Mucosa of stomach (tissue), 1 donor: Measurements from ENCODE around the gene MICA.
"Not testable (repeated sequence)": the region's sequence is repeated elsewhere in the genome, so short reads cannot be mapped to it uniquely, and the experiment has no call there.

Experiments used
- H3K27me3 ChIP-seq: one replicate; pipeline ENCODE4 v1.7.0; 2013; ENCODE audit warnings: mild to moderate bottlenecking, low read length; ENCODE audit not compliant: control insufficient read depth, insufficient read depth
- H3K36me3 ChIP-seq: one replicate; pipeline ENCODE4 v1.7.0; 2013; ENCODE audit warnings: low read length; ENCODE audit not compliant: control insufficient read depth, insufficient read depth
- H3K4me1 ChIP-seq: one replicate; pipeline ENCODE4 v1.7.0; 2013; ENCODE audit warnings: mild to moderate bottlenecking, low read length; ENCODE audit not compliant: control insufficient read depth, insufficient read depth
- H3K4me3 ChIP-seq: one replicate; pipeline ENCODE4 v1.7.0; 2013; ENCODE audit warnings: low read length
- H3K9ac ChIP-seq: one replicate; pipeline ENCODE4 v1.7.0; 2013; ENCODE audit warnings: mild to moderate bottlenecking, low read length, moderate library complexity
- H3K9me3 ChIP-seq: one replicate; pipeline ENCODE4 v1.7.0; 2013; ENCODE audit warnings: mild to moderate bottlenecking, low read length, moderate library complexity; ENCODE audit not compliant: control insufficient read depth
- donor health status: Pancreatic carcinoma.

The MICA gene

DNA sequence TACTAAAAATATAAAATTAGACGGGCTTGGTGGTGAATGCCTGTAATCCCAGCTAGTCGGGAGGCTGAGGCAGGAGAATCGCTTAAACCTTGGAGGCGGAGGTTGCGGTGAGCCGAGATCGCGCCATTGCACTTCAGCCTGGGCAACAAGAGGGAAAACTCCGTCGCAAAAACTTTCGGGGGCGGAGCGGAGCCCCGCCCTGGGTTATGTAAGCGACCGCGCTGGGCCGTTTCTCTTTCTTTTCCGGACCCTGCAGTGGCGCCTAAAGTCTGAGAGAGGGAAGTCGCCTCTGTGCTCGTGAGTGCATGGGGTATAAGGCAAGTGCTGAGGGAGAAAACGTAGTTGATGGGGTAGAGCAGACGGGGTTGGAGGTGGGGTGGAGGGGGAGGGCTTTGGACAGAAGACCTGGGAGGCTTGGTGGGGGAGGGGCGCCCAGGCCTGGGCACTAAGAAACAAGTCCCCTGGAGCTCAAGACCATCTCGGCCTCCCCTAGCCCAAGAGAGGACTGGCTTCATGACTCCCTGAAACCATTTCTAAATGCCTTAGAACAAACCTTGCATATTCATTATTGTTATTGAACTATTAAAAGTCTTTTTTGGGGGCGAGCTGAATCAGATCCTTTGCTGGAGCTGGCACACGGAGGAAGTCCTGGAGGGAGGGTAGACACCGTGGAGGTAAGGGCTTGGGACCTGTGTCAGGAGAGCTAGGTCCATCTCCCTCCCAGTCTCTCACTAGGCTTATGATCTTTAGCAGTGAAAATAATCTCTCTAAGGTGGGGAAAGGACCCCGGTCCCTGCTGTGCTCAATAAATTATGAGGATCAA, 2.7 kb upstream of the MICA start:
- peaks cover 24% of the 10 kb centered on the region for H3K4me1 ChIP-seq
- H3K27me3 ChIP-seq, result no peaks in the 10 kb centered on the region
- no peaks in the 10 kb centered on the region for H3K9me3 ChIP-seq
- no peaks in the 10 kb centered on the region for H3K36me3 ChIP-seq
- H3K9ac ChIP-seq, result peak overlapping the region; percentile 96
- H3K4me3 ChIP-seq, result peak overlapping the region; percentile 53

DNA sequence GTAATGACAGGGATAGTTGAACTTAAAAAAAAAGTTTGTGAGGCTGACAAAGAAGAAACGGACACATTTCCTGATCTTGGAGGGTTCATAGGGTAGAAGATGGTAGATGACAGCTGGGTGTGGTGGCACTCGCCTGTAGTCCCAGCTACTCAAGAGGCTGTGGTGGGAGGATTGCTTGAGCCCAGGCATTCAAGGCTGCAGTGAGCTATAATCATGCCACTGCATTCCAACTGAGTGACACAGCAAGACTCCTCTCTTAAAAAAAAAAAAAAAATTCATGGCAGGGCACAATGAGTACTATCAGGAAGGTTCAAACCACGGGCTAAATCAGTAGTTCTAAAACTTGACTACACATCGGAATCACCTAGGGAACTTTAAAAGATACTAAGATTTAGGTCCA, 2.0 kb upstream of the MICA start:
- Histone ChIP-seq H3K36me3 (no peaks in the 10 kb centered on the region), H3K9ac (peak overlapping the region; percentile 96), H3K4me1 (peaks cover 24% of the 10 kb centered on the region), H3K9me3 (no peaks in the 10 kb centered on the region), H3K4me3 (peak overlapping the region; percentile 53), H3K27me3 (no peaks in the 10 kb centered on the region)

DNA sequence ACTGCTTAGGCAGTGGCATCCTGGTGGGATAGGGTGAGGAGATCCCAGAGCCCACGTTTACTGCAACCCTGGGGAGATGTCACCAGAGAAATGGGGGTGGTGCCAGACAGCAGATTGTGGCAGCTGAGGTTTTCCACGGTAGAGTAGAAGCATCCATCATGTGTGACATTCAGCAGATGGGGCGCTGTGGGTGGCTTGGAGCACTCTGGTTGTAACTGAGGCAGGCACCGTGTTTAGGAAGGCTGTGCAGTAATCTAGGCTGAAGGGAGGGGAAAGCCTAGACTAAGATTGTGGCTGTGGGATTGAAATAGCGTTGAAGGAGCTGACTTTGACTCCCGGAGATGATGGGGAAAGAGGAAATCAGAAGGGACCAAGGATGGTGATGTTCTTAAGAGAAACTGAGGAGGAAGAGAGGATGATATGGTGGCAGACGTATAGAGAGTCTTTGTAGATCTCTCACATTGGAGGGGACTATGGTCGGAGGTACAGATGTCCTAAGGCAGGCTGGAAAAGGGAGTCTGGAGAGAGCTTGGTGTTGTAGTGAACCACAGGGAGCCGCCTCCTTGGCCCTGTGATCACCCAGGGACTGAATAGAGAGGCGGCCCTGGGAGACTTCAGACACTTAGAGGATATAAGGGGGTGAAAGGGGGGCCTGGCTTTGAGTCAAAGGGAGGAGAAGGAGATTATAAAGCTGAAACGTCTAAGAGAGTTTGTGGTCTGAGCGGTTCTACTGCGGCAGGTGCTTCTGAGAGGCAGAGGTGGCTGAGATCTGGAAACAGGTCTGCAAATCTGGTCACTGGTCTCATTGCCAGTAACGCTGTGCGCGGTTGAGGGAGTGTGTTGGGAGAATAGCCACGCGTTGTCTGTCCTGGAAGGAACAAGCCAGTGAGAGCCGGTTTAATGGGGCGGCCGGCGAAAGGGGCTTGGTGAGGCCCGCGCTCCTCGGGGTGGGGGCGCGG, 792 bp upstream of the MICA start:
- Histone ChIP-seq H3K9me3 (no peaks in the 10 kb centered on the region), H3K4me3 (peak overlapping the region; percentile 14), H3K27me3 (no peaks in the 10 kb centered on the region), H3K9ac (peak overlapping the region; percentile 62), H3K36me3 (no peaks in the 10 kb centered on the region), H3K4me1 (peaks cover 20% of the 10 kb centered on the region)

DNA sequence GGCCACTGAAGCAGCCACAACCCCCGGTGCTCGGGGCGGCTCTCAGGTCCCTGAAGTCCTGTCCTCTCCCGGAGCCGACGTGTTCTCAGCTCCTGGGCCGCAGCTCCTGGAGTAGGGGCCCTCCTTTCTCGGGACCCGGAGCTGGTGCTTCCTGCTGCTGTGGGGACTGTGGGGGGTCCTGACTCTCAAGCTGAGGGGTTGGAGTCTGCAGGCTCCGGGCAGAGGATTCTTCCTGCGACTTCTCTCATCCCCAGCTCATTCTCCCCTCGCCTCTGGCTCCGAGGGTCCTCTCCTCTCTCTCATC, 618 bp downstream of the MICA start:
- H3K27me3 ChIP-seq, H3K9me3 ChIP-seq, H3K36me3 ChIP-seq: not testable (repeated sequence)
- peaks cover 20% of the 10 kb centered on the region for H3K4me1 ChIP-seq
- H3K4me3 ChIP-seq, result peak overlapping the region; percentile 58
- peak overlapping the region; percentile 62 for H3K9ac ChIP-seq

DNA sequence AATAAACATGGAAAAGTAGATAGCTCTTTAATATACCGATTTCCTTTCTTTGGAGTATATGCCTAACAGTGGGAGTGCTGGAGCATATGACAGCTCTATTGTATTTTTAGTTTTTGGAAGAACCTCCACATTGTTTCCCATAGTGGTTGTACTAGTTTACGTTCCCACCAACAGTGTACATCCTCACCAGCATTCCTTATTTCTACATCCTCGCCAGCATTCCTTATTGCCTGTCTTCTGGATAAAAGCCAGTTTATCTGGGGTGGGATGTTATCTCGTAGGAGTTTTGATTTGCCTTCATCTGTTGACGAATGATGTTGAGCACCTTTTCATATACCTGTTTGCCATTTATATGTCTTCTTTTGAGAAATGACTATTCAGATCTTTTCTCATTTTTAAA, 2.6 kb downstream of the MICA start:
- no peak overlapping the region for H3K9ac ChIP-seq
- H3K4me1 ChIP-seq, result peaks cover 20% of the 10 kb centered on the region
- no peaks in the 10 kb centered on the region for H3K36me3 ChIP-seq
- no peaks in the 10 kb centered on the region for H3K27me3 ChIP-seq
- H3K4me3 ChIP-seq, result no peak overlapping the region
- no peaks in the 10 kb centered on the region for H3K9me3 ChIP-seq

DNA sequence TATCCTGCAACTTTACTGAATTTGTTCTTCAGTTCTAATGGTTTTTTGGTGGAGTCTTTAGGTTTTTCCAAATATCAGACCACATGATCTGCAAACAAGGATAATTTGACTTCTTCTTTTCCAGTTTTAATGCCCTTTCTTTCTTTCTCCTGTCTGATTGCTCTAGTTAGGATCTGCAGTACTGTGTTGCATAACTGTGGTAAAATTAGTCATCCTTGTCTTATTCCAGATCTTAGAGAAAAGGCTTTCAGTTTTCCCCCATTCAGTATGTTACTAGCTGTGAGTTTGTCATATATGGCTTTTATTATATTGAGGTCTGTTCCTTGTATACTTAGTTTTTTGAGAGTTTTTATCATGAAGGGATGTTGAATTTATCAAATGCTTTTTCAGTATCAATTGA, 4.3 kb downstream of the MICA start:
- Histone ChIP-seq H3K4me1 (peaks cover 13% of the 10 kb centered on the region), H3K9ac (no peak overlapping the region), H3K36me3 (peaks cover 11% of the 10 kb centered on the region), H3K4me3 (no peak overlapping the region), H3K27me3 (no peaks in the 10 kb centered on the region), H3K9me3 (no peaks in the 10 kb centered on the region)

DNA sequence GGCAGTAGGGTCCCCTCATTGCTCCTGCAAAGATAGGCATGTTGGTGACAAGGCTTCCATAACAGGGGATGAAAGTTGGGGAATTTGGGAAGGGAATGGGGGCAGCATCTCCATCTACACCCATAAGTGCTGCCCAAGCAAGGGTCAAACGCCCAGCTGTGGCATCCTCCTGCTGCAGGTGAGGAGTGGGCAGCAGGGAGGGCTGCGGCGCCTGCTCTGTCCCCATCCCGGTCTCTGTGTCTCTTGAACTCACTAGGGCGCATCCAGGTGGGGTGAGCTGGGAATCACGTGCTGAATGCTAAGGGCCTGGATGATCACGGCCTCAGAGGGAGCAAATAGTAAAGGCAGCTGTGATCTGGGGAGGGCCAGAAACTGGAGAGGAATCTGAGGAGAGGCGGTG, 9.1 kb downstream of the MICA start:
- H3K4me1 ChIP-seq, result no peaks in the 10 kb centered on the region
- no peaks in the 10 kb centered on the region for H3K27me3 ChIP-seq
- H3K9me3 ChIP-seq, result no peaks in the 10 kb centered on the region
- no peak overlapping the region for H3K9ac ChIP-seq
- H3K36me3 ChIP-seq, result peaks cover 24% of the 10 kb centered on the region
- H3K4me3 ChIP-seq, result no peak overlapping the region

DNA sequence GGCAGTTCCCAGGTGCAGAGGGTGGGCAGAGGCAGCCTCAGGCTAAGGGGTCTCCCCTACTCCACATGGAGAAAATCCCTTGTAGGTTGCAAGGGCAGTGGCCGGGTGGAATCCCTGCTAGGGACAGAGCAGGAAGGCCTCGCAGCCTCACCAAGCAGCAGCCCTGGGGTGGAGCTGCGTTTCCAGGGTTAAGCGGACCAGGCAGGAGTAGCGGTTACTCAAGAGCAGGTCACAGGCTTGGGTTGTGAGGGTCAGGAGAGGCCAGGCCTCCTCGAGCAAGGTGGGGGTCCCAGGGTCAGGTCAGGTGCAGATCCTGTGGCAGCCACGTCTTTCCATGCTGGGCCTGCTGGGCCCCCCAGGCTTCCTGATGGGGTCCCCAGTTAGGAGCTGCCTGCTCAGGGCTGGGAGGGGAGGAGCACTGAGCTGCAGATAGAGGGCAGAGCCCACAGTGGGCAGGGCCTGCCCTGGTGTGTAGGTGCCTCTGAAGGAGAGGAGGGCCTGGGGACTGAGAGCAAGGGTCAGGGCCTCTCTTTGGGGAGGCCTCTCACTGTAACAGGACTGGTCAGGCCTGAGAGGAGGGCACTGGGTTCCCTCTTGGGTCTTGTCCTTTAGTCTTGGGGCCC, 10.9 kb downstream of the MICA start:
- not testable (repeated sequence) for H3K9ac ChIP-seq, H3K27me3 ChIP-seq, H3K4me3 ChIP-seq, H3K9me3 ChIP-seq, H3K4me1 ChIP-seq
- H3K36me3 ChIP-seq, result peaks cover 24% of the 10 kb centered on the region

DNA sequence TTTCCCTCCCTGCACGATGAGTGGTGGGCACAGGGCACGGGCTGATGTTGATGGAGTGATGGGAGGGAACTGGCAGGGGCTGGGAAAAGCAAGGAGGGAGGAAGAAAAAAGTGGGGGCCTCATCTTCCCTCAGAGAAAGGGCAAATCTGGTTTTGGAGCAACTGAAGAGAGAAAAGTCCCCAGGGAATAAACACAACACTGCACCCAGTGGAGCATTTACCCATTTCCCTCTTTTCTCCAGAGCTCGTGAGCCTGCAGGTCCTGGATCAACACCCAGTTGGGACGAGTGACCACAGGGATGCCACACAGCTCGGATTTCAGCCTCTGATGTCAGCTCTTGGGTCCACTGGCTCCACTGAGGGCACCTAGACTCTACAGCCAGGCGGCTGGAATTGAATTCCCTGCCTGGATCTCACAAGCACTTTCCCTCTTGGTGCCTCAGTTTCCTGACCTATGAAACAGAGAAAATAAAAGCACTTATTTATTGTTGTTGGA, 11.4 kb downstream of the MICA start:
- Histone ChIP-seq H3K4me3 (no peak overlapping the region), H3K36me3 (peaks cover 24% of the 10 kb centered on the region)

DNA sequence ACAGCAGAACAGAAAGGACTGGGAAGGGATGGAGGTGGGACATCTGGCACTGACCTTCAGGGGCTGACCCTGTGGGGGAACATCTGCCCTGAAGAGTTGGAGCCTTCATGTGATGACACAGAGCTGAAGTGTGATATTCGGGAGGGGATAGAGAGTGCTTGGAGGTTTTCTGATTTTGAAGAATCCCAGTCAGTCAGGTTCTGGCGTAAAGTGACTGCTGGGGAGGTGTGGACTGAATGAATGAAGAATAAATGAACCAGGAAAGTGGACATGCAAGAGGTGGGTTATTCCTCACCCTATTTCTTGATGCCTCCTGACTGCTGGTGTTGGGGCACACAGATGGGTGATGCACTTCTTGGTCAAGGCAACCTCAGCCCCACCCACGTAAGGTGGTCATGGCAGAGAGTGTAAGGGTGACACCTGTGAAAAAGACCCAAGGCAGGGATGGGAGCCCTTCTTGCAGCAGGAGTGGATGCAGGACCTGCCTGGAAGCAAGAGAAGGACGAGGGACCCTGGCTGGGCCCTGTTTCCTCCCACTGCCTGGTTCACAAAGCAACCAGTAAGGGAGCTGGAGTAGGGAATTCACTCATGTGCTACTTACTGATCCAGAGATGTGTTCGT, 13.1 kb downstream of the MICA start:
- Histone ChIP-seq H3K4me1 (no peaks in the 10 kb centered on the region), H3K4me3 (no peak overlapping the region), H3K9me3 (no peaks in the 10 kb centered on the region), H3K36me3 (peaks cover 19% of the 10 kb centered on the region), H3K27me3 (no peaks in the 10 kb centered on the region), H3K9ac (no peak overlapping the region)

More for the DNA sequence above, 11.4 kb downstream of the MICA start:
- Histone ChIP-seq H3K9me3 (no peaks in the 10 kb centered on the region), H3K4me1 (no peaks in the 10 kb centered on the region), H3K9ac (no peak overlapping the region), H3K27me3 (no peaks in the 10 kb centered on the region)

DNA sequence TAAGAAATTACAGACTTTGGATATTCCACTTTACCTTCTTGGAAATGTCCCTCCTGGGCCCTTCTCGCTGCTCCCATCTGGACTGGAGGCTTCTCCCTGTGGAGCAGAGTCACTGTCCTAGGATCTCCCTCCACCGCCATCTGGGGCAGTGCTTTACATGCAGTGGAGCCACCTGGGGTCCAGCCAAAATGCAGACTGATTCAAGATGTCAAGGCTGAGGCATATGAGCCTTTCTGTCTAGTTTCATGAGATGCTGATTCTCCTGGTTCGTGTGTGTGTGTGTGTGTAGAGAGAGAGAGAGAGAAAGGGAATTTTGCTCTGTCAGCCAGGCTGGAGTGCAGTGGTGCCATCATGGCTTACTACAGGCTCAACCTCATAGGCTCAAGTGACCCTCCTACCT, 14.9 kb downstream of the MICA start:
- H3K9me3 ChIP-seq, result no peaks in the 10 kb centered on the region
- no peaks in the 10 kb centered on the region for H3K27me3 ChIP-seq
- H3K36me3 ChIP-seq, result peaks cover 7% of the 10 kb centered on the region
- no peaks in the 10 kb centered on the region for H3K4me1 ChIP-seq
- H3K4me3 ChIP-seq, result no peak overlapping the region
- no peak overlapping the region for H3K9ac ChIP-seq
